B cell (primary cell): ENCODE results near the gene FKBP14. TPM values are rescaled to one million over a fixed set of nuclear protein-coding genes. Genes with fewer than 3 reads are reported as not detected.

ENCODE experiments used
- ATAC-seq: fragments of 200-7000 bp; cut with Tn5 transposase; one replicate; pipeline ENCODE4 v1.10.0; 2021; ENCODE audit warnings: low read depth, mild to moderate bottlenecking, moderate number of reproducible peaks, moderate library complexity
- CTCF ChIA-PET: fragments of 350-600 bp; sonication (Branson Sonifier 250); formaldehyde crosslinking; loops from one replicate; lab custom pipeline; 2021; ENCODE audit warnings: antibody characterized with exemption, inconsistent platforms; lab: Charles Lee
- POLR2A ChIA-PET: fragments of 350-600 bp; sonication (Branson Sonifier 250); formaldehyde crosslinking; loops from one replicate; lab custom pipeline; 2021; ENCODE audit warnings: antibody characterized with exemption; lab: Charles Lee
- DNase-seq: peaks from one replicate; pipeline ENCODE4 v3.0.0; 2013
- H2AFZ ChIP-seq: 2 replicates; pipeline ENCODE4 v1.6.1; 2012; ENCODE audit warnings: mild to moderate bottlenecking, low read depth, low read length; ENCODE audit not compliant: insufficient read depth, poor library complexity, severe bottlenecking
- H3K27ac ChIP-seq, 2 donors: 1 replicate in 1 of 2; 2 replicates in 1 of 2; pipeline ENCODE4 v1.5.1; 2012 to 2013; ENCODE audit warnings: low read length in 2 of 2, mild to moderate bottlenecking in 2 of 2, moderate library complexity in 1 of 2
- H3K27me3 ChIP-seq, 4 experiments: fragments of 200-600 bp in 1 of 4; sonication (generic) in 1 of 4; replicated peaks in 1 of 4; 1 replicate in 2 of 4; 2 replicates in 2 of 4; pipeline versions ENCODE4 v1.6.1 to v1.7.0; 2013 to 2016; ENCODE audit warnings: low read length in 3 of 4, mild to moderate bottlenecking in 2 of 4, mixed read lengths in 1 of 4, moderate library complexity in 1 of 4; ENCODE audit not compliant: insufficient read depth in 4 of 4, control insufficient read depth in 3 of 4; ENCODE audit errors: control extremely low read depth in 1 of 4
- H3K36me3 ChIP-seq, 2 experiments: replicated peaks in 1 of 2; 1 replicate in 1 of 2; 2 replicates in 1 of 2; pipeline versions ENCODE4 v1.6.1 to v1.7.1; 2013; ENCODE audit warnings: low read length in 1 of 2; ENCODE audit not compliant: insufficient read depth in 2 of 2, control insufficient read depth in 1 of 2; ENCODE audit errors: control extremely low read depth in 1 of 2, extremely low read depth in 1 of 2
- H3K4me1 ChIP-seq, 2 donors: fragments of 200-600 bp in 1 of 2; sonication (generic) in 1 of 2; 1 replicate in 1 of 2; 2 replicates in 1 of 2; pipeline versions ENCODE4 v1.5.1 to v1.6.1; 2013 to 2017; ENCODE audit warnings: low read length in 2 of 2; ENCODE audit not compliant: control insufficient read depth in 2 of 2, insufficient read depth in 2 of 2
- H3K4me2 ChIP-seq: replicated peaks from 2 replicates; pipeline ENCODE3; 2012; ENCODE audit warnings: mild to moderate bottlenecking, low read depth, low read length; ENCODE audit not compliant: poor library complexity, severe bottlenecking
- H3K4me3 ChIP-seq, 5 experiments: fragments of 200-600 bp in 1 of 5; sonication (generic) in 1 of 5; 1 replicate in 3 of 5; 2 replicates in 2 of 5; pipeline versions ENCODE4 v1.5.1 to v1.7.0; 2011 to 2016; ENCODE audit warnings: low read length in 4 of 5, mild to moderate bottlenecking in 4 of 5, low read depth in 2 of 5, control low read depth in 1 of 5, moderate library complexity in 1 of 5; ENCODE audit not compliant: insufficient read depth in 1 of 5; ENCODE audit errors: control extremely low read depth in 1 of 5, extremely low read depth in 1 of 5
- H3K79me2 ChIP-seq: fragments of 200-600 bp; sonication (generic); one replicate; pipeline ENCODE4 v1.6.0; 2016; ENCODE audit warnings: low read length; ENCODE audit not compliant: control insufficient read depth, insufficient read depth
- H3K9ac ChIP-seq: fragments of 200-600 bp; sonication (generic); 2 replicates; pipeline ENCODE4 v1.6.1; 2017; ENCODE audit warnings: mild to moderate bottlenecking, low read length, moderate library complexity
- H3K9me3 ChIP-seq, 3 donors: one replicate each; pipeline versions ENCODE4 v1.6.1 to v1.7.1; 2013; ENCODE audit warnings: low read length in 2 of 3; ENCODE audit not compliant: control insufficient read depth in 2 of 3, insufficient read depth in 1 of 3; ENCODE audit errors: control extremely low read depth in 1 of 3
- H4K20me1 ChIP-seq: 2 replicates; pipeline ENCODE4 v1.6.0; 2012; ENCODE audit warnings: mild to moderate bottlenecking, low read length; ENCODE audit not compliant: insufficient read depth, control insufficient read depth, poor library complexity, severe bottlenecking
- H3K27ac Mint-ChIP-seq: one replicate; pipeline ENCODE4 v1.8.0; 2021; ENCODE audit warnings: mixed read lengths
- H3K27me3 Mint-ChIP-seq: one replicate; pipeline ENCODE4 v1.8.0; 2021; ENCODE audit warnings: mixed read lengths
- H3K4me1 Mint-ChIP-seq: one replicate; pipeline ENCODE4 v1.8.0; 2021; ENCODE audit warnings: mixed read lengths
- H3K4me3 Mint-ChIP-seq: one replicate; pipeline ENCODE4 v1.8.0; 2021; ENCODE audit warnings: mixed read lengths
- H3K9me3 Mint-ChIP-seq: one replicate; pipeline ENCODE4 v1.8.0; 2022; ENCODE audit warnings: mixed read lengths; ENCODE audit not compliant: insufficient read depth
- CTCF ChIP-seq: fragments of 200-600 bp; IDR thresholded peaks from one replicate; pipeline ENCODE4 v1.8.0; 2022; ENCODE audit warnings: antibody characterized with exemption, mild to moderate bottlenecking
- EZH2 ChIP-seq: IDR thresholded peaks from 2 replicates; pipeline ENCODE4 v1.6.1; 2012; ENCODE audit warnings: borderline replicate concordance, low read depth, mild to moderate bottlenecking, moderate library complexity, low read length; ENCODE audit not compliant: insufficient read depth, poor library complexity, severe bottlenecking
- WGBS: methylation state at CpG from one replicate; pipeline ENCODE4 v1.1.5; 2013; ENCODE audit warnings: missing lambda C conversion rate; ENCODE audit not compliant: insufficient coverage; 5-methylcytosine and 5-hydroxymethylcytosine counted together
- intact Hi-C: fragments of 100-400 bp; cut with micrococcal nuclease; formaldehyde crosslinking; loops from one replicate; pipeline ENCODE4 v1.10.0; 2022
- polyA plus RNA-seq: library from polyadenylated mRNA; depleted of rRNA; stranded (reverse); fragments of >200 nt; gene quantifications from 2 replicates; pipeline ENCODE4 v1.2.3, GENCODE V29; 2012
- total RNA-seq, 2 donors: library from RNA; stranded (reverse); fragments of 120-200 nt in 1 of 2; gene quantifications; 1 replicate in 1 of 2; 2 replicates in 1 of 2; pipeline versions ENCODE4 v1.2.3 to v1.2.4, GENCODE V29; 2013 to 2022

Gene FKBP14
- total and polyA plus RNA-seq, 2 donors (not counting 1 experiment from before 2014, with no cell fraction given) = 2.8 to 4.2 TPM

GRCh38 chr7:30049173-30049572 lies 22.7 kb upstream of the FKBP14 start:
- intact Hi-C loops = no loop called here
- TF ChIP-seq CTCF (no peak), EZH2 (no peak)
- no peaks in the 10 kb centered on the region for H3K27me3 Mint-ChIP-seq
- ChIA-PET CTCF (interaction anchor here (0.5 to 2.4 kb wide), 2 partner anchors 12 to 235 kb away, joined by 3 to 7 read pairs; no protein-coding TSS in a partner anchor), POLR2A (no interaction called here)
- Histone ChIP-seq H3K36me3 (peaks cover 3 to 18% of the 10 kb centered on the region in 2 experiments), H3K27me3 (no peaks in the 10 kb centered on the region), H3K4me1 (no peaks in the 10 kb centered on the region), H3K9me3 (no peaks in the 10 kb centered on the region), H3K9ac (no peak overlapping the region), H2AFZ (no peak overlapping the region), H3K27ac (no peak overlapping the region), H3K4me2 (no peak overlapping the region), H3K4me3 (no peak overlapping the region), H4K20me1 (no peaks in the 10 kb centered on the region), H3K79me2 (no peaks in the 10 kb centered on the region)
- WGBS = 100% methylated on average over 2 of the region's 4 CpGs
- no peaks in the 10 kb centered on the region for H3K9me3 Mint-ChIP-seq
- no peak for ATAC-seq
- DNase-seq = no peak
- no peak overlapping the region for H3K27ac Mint-ChIP-seq
- H3K4me1 Mint-ChIP-seq = no peaks in the 10 kb centered on the region
- no peak overlapping the region for H3K4me3 Mint-ChIP-seq

DNA sequence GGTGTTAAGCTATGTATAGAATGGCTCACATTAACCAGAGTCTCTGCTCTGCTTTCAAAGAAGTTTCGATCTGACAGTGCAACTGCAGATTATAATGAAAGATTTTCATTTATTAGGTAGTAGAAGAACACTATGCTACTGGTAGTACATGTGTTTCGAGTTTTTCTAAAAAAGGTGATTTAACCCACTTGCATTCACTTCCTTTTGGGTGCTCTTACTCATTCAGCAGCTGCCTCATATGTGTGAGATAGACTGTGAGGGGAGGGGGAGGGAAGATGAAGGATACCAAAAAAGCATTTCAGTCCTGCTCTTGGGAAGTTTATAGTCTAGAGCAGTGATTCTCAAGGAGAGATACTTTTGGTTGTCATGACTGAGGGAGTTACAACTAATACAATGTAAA lies 22.1 kb upstream of the FKBP14 start:
- intact Hi-C loops = no loop called here
- POLR2A ChIA-PET = no interaction called here

More for the DNA sequence above, 22.1 kb upstream of the FKBP14 start:
- Histone ChIP-seq H3K36me3 (peaks cover 3 to 18% of the 10 kb centered on the region in 2 experiments), H3K9ac (no peak overlapping the region), H3K4me1 (no peaks in the 10 kb centered on the region), H3K4me2 (no peak overlapping the region), H3K27me3 (no peaks in the 10 kb centered on the region), H3K9me3 (no peaks in the 10 kb centered on the region), H3K27ac (no peak overlapping the region), H4K20me1 (no peaks in the 10 kb centered on the region), H3K4me3 (no peak overlapping the region), H3K79me2 (no peaks in the 10 kb centered on the region), H2AFZ (no peak overlapping the region)
- Mint-ChIP-seq H3K9me3 (no peaks in the 10 kb centered on the region), H3K4me3 (no peak overlapping the region), H3K27ac (no peak overlapping the region), H3K27me3 (no peaks in the 10 kb centered on the region), H3K4me1 (no peaks in the 10 kb centered on the region)
- DNase-seq (no peak), ATAC-seq (no peak)
- TF ChIP-seq EZH2 (no peak), CTCF (no peak)
- WGBS = no CpG with 5 or more reads among the region's 2 CpGs
- CTCF ChIA-PET = interaction anchor here (0.5 to 2.4 kb wide), 3 partner anchors 13 to 485 kb away, joined by 3 to 7 read pairs (median 3); no protein-coding TSS in a partner anchor
